MM.1S (cell line): ENCODE results near the gene ACAA1.

Source experiments
- DNase-seq: peaks from one replicate; pipeline ENCODE4 v3.0.0-alpha.2; 2015
- H2AFZ ChIP-seq: fragments of 300-600 bp; sonication (generic); 2 replicates; pipeline ENCODE4 v1.6.0; 2016; ENCODE audit warnings: antibody characterized with exemption, low read length
- H3F3A ChIP-seq: fragments of 300-600 bp; sonication (generic); 2 replicates; pipeline ENCODE4 v1.6.1; 2016; ENCODE audit warnings: mild to moderate bottlenecking, antibody characterized with exemption, low read length, moderate library complexity, mixed read lengths; ENCODE audit not compliant: insufficient read depth
- H3K27ac ChIP-seq: fragments of 300-600 bp; sonication (generic); 2 replicates; pipeline ENCODE4 v1.5.1; 2016; ENCODE audit warnings: mild to moderate bottlenecking, low read length
- H3K27me3 ChIP-seq: fragments of 300-600 bp; sonication (generic); replicated peaks from 2 replicates; pipeline ENCODE4 v1.6.0; 2016; ENCODE audit warnings: low read length; ENCODE audit not compliant: insufficient read depth
- H3K36me3 ChIP-seq: fragments of 300-600 bp; sonication (generic); replicated peaks from 2 replicates; pipeline ENCODE4 v1.6.1; 2016; ENCODE audit warnings: mild to moderate bottlenecking, low read length, mixed read lengths; ENCODE audit not compliant: insufficient read depth
- H3K4me1 ChIP-seq: fragments of 300-600 bp; sonication (generic); 2 replicates; pipeline ENCODE4 v1.6.1; 2016; ENCODE audit warnings: low read length, mixed read lengths
- H3K4me2 ChIP-seq: fragments of 300-600 bp; sonication (generic); 2 replicates; pipeline ENCODE4 v1.6.0; 2016; ENCODE audit warnings: low read depth, low read length
- H3K4me3 ChIP-seq: fragments of 300-600 bp; sonication (generic); 2 replicates; pipeline ENCODE4 v1.5.1; 2016; ENCODE audit warnings: low read length, mixed read lengths
- H3K79me2 ChIP-seq: fragments of 300-600 bp; sonication (generic); 2 replicates; pipeline ENCODE4 v1.6.1; 2016; ENCODE audit warnings: mixed run types, low read length, mixed read lengths
- H3K9ac ChIP-seq: fragments of 300-600 bp; sonication (generic); 2 replicates; pipeline ENCODE4 v1.6.1; 2016; ENCODE audit warnings: low read length, mixed read lengths
- H3K9me2 ChIP-seq: fragments of 300-600 bp; sonication (generic); replicated peaks from 2 replicates; pipeline ENCODE4 v1.6.1; 2016; ENCODE audit warnings: mild to moderate bottlenecking, low read length, mixed read lengths; ENCODE audit not compliant: insufficient read depth
- H3K9me3 ChIP-seq: fragments of 300-600 bp; sonication (generic); replicated peaks from 2 replicates; pipeline ENCODE4 v1.6.1; 2016; ENCODE audit warnings: mild to moderate bottlenecking, low read length, mixed read lengths; ENCODE audit not compliant: insufficient read depth
- H4K20me1 ChIP-seq: fragments of 300-600 bp; sonication (generic); 2 replicates; pipeline ENCODE4 v1.6.1; 2016; ENCODE audit warnings: mild to moderate bottlenecking, low read length, moderate library complexity, mixed read lengths; ENCODE audit not compliant: insufficient read depth
- CTCF ChIP-seq: fragments of 300-600 bp; sonication (generic); IDR thresholded peaks from 2 replicates; pipeline ENCODE4 v1.5.1; 2016; ENCODE audit warnings: antibody characterized with exemption, low read length, mixed read lengths
- EZH2 ChIP-seq: fragments of 300-600 bp; sonication (generic); optimal IDR thresholded peaks from 2 replicates; pipeline ENCODE3; 2017; ENCODE audit warnings: low read depth, mild to moderate bottlenecking, antibody characterized with exemption, low read length, mixed read lengths
- EZH2phosphoT487 ChIP-seq: fragments of 300-600 bp; sonication (generic); IDR thresholded peaks from 2 replicates; pipeline ENCODE4 v1.6.1; 2018; ENCODE audit warnings: antibody characterized with exemption, low read length

The ACAA1 gene

GRCh38 chr3:38120693-38121450, 16.1 kb downstream of the ACAA1 start:
- Histone ChIP-seq H3K4me2 (no peak overlapping the region), H3K4me3 (no peak overlapping the region), H3K9me3 (no peaks in the 10 kb centered on the region), H3F3A (no peaks in the 10 kb centered on the region), H3K36me3 (no peaks in the 10 kb centered on the region), H3K27ac (no peak overlapping the region), H3K79me2 (no peaks in the 10 kb centered on the region), H3K27me3 (no peaks in the 10 kb centered on the region), H2AFZ (no peak overlapping the region), H3K9me2 (no peaks in the 10 kb centered on the region), H4K20me1 (no peaks in the 10 kb centered on the region), H3K9ac (no peak overlapping the region), H3K4me1 (no peaks in the 10 kb centered on the region)
- TF ChIP-seq CTCF (no peak), EZH2 (no peak), EZH2phosphoT487 (no peak)
- DNase-seq, result no peak

DNA sequence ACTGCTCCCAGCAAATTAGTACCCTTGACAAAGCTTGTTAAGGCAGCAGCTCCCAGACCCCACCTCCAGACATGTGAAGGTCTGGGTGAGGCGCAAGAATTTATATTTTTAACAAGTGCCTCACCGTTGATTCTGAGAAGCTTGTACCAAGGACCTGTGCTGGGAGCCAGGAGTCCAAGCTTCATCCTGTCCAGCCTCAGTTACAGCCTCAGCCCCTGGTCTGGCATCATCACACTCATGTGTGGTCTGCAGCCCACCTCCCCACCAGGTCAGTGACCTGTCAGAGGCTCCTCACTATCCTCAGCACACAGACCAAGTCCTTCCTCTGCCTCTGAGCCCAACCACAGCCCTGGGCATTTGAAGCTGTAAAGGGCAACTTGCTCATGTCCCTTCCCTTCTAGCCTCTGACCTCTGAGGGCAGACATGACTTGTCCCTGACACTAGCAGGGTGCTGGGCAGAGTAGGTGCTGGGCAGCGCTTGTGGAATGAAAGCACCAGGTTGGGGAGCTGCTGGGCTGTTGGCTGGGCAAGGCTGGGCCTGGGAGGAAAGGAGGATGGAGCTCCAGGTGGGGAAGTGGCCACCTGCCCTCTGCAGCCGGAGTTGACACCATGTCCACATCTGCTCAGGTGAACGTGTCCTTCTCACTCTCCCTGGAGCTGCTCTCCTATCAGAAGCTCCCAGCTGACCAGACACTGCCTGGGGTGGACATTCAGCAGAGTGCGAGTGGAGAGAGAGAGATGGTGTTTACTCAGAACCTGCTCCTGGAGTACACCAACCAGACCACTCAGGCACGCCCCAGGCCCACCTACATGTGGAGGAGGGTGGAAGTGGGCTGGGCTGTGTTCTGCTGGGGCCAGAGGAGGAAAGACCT, 16.9 kb downstream of the ACAA1 start:
- Histone ChIP-seq H3F3A (no peaks in the 10 kb centered on the region), H3K4me2 (no peak overlapping the region), H3K4me3 (no peak overlapping the region), H3K4me1 (no peaks in the 10 kb centered on the region), H3K9ac (no peak overlapping the region), H3K9me2 (no peaks in the 10 kb centered on the region), H3K36me3 (no peaks in the 10 kb centered on the region), H4K20me1 (no peaks in the 10 kb centered on the region), H3K79me2 (no peaks in the 10 kb centered on the region), H3K27ac (no peak overlapping the region), H3K9me3 (no peaks in the 10 kb centered on the region), H3K27me3 (no peaks in the 10 kb centered on the region), H2AFZ (no peak overlapping the region)
- TF ChIP-seq CTCF, result no peak
- no peak for TF ChIP-seq EZH2phosphoT487
- no peak for TF ChIP-seq EZH2
- no peak for DNase-seq

DNA sequence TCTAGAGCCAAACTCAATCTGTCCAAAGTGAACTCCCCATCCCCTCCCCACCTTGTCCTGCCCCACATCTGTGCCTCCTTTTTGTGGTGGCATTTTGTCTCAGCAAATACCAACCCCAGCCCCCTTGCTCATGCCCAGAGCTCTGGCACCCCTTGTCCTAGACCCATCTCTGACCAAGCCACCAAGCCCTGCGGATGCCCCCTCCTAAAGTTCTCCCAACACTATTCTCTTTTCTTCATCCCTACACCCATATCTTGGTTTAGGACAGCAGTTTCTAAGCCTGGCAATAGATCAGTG, 17.7 kb downstream of the ACAA1 start:
- Histone ChIP-seq H3K4me2 (no peak overlapping the region), H3K4me1 (no peaks in the 10 kb centered on the region), H3K4me3 (no peak overlapping the region), H2AFZ (no peak overlapping the region), H3F3A (no peaks in the 10 kb centered on the region), H3K9me2 (no peaks in the 10 kb centered on the region), H3K27me3 (no peaks in the 10 kb centered on the region), H3K9ac (no peak overlapping the region), H3K79me2 (no peaks in the 10 kb centered on the region), H3K36me3 (no peaks in the 10 kb centered on the region), H4K20me1 (no peaks in the 10 kb centered on the region), H3K27ac (no peak overlapping the region), H3K9me3 (no peaks in the 10 kb centered on the region)
- TF ChIP-seq EZH2 (no peak), EZH2phosphoT487 (no peak), CTCF (no peak)
- DNase-seq, result no peak
